Measurements from ENCODE around the gene HCN2. TPM values are rescaled to one million over a fixed set of nuclear protein-coding genes. Genes with fewer than 3 reads are reported as not detected.
A peak's percentile ranks its signal among the peaks of the same experiment; 100 is the strongest.

The HCN2 gene
- total and polyA plus RNA-seq, 7 donors, result 0.04 to 0.13 (median 0.07) TPM; not detected in 3

DNA sequence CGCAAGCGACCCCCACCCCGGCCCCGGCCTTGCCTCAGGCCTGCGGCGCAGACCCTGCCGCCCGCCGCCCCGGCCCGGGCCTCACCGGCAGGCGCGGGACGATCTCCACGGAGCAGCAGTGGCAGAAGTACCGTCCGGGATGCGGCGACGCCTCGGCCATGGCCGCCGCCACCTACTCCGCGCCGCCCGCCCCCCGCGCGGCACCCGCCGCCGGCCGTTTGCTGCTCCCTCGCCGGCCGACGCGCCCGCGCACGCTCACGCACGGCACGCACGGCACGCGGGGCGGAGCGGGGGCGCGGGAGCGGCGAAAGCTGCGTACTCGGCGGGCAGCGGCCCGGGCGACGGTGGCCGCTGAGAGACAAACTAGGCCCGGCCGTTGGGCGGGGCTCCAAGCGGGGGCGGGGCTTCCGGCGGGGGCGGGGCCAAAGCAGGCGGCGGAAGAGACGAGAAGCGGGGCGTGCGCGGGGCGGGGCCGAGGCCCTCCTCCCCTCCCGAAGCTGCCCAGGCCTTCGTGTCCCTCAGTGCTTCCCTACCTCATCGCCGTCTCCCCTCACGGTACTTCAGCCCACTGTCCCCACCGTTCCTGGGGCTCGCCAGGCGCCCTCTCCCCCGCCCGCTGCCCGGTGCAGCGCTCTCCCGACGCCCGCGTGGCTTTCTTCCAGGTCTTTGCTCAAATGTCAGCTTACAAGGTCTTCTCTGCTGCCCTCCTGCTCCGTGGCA, 73.4 kb downstream of the HCN2 start, which contains the start of gene RNF126:
TSS of gene RNF126 (minus strand) at position 253 of the 720 bp plus-strand sequence. CDS start at position 160, 93 bp downstream.
- TF ChIP-seq CTCF (IDR thresholded peaks at IDR 0.05), result no peak
- Histone ChIP-seq H3K27me3 (ENCODE audit: insufficient read depth in 3 of 3, low read length in 2 of 3) (no peaks in the 10 kb centered on the region), H3K4me3 (peak within 1 kb of the TSS; percentile 100), H3K27ac (peak within 1 kb of the TSS; percentile 91), H3K4me1 (peaks cover 51% of the 10 kb centered on the region), H3K9me3 (no peaks in the 10 kb centered on the region), H3K36me3 (ENCODE audit: insufficient read depth in 1 of 2, low read depth in 1 of 2) (no peaks in the 10 kb centered on the region)
- intact Hi-C loops (cut with DNase I), result no loop called here
- ATAC-seq (peak; percentile 85 to 89 (median 88)), DNase-seq (peak; percentile 96)
- 0 to 1% (median 0%) methylated on average over 47 to 97 of the region's 97 CpGs for WGBS, 3 donors

DNA sequence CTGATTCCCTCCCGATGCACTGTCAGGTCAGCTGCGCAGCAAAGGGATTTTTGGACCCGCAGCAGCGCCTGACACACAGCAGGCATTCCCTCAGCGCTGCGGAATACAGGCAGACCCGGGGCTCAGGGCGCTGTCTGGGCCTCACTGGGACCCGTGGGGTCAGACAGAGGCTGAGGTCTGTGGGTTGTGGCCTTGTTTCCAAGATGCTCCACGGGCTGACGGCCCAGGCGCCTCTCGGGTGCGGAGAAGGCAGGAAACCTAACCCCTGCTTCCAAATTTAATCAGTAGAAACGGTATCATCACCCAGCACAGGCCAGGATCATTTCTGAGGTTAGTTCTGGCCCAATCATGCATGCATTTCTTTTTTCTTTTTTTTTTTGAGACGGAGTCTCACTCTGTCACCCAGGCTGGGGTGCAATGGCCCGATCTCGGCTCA, 74.0 kb downstream of the HCN2 start:
- intact Hi-C loops (cut with DNase I), result loop anchor here in 1 of 2 donors (2.0 kb wide), 1 partner anchor 71 kb away; no protein-coding TSS in a partner anchor
- Histone ChIP-seq H3K36me3 (ENCODE audit: insufficient read depth in 1 of 2, low read depth in 1 of 2) (no peaks in the 10 kb centered on the region), H3K27ac (peak overlapping the region; percentile 89), H3K4me3 (peak overlapping the region; percentile 100), H3K4me1 (peaks cover 45% of the 10 kb centered on the region), H3K9me3 (no peaks in the 10 kb centered on the region), H3K27me3 (ENCODE audit: insufficient read depth in 3 of 3, low read length in 2 of 3) (no peaks in the 10 kb centered on the region)
- WGBS, 3 donors, result 28 to 31% (median 28%) methylated on average over 18 of the region's 18 CpGs
- no peak for TF ChIP-seq CTCF (IDR thresholded peaks at IDR 0.05)
- peak in 2 of 4 donors; percentile 30 to 39 for ATAC-seq
- no peak for DNase-seq

DNA sequence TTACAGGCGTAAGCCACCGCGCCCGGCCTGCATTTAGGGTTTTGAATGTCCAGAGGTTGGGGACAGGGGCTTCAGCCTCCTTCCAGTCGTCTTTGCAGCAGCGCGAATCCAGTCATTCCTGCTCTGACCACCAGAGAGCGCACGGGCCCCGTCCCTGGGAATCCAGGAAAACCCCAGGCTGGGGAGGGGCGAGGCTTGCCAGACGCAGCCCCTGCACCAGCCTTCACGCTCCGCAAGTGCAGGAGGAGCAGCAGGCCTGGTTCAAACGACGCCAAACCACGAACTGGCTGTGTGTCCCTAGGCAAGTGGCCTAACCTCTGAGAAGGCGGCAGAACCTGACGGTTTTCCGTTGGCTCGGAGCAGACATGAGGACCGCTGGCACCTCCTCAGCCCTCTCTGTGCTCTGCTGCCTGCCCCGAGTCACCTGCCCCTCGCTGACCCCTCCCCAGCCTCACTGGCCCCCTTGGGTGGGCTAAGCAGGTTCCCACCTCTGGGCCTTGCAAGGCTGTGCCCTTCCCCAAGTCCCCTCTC, 75.3 kb downstream of the HCN2 start:
- Histone ChIP-seq H3K4me1 (peaks cover 32% of the 10 kb centered on the region), H3K9me3 (no peaks in the 10 kb centered on the region), H3K27ac (no peak overlapping the region), H3K36me3 (ENCODE audit: insufficient read depth in 1 of 2, low read depth in 1 of 2) (no peaks in the 10 kb centered on the region), H3K27me3 (ENCODE audit: insufficient read depth in 3 of 3, low read length in 2 of 3) (no peaks in the 10 kb centered on the region), H3K4me3 (peak overlapping the region; percentile 44)
- ATAC-seq (peak; percentile 23 to 68 (median 40)), DNase-seq (peak; percentile 82 to 88)
- peak; percentile 90 for TF ChIP-seq CTCF (IDR thresholded peaks at IDR 0.05)
- intact Hi-C loops (cut with DNase I), result loop anchor here (1.0 to 2.0 kb wide), 2 partner anchors 69 to 70 kb away; no protein-coding TSS in a partner anchor
- 5 to 9% (median 7%) methylated on average over 22 to 24 of the region's 24 CpGs for WGBS, 3 donors

Other genes with a start within 250 kb of the HCN2 start
- 10 to 100 TPM; 19.1 to 22.2 (median 20.2) TPM for gene MIER2, start 245.1 kb upstream of the HCN2 start, total RNA-seq
- 10 to 100 TPM; 13.3 to 18.9 (median 15.8) TPM for gene MIER2, start 245.1 kb upstream of the HCN2 start, polyA plus RNA-seq
- gene C2CD4C, start 180.7 kb upstream of the HCN2 start, total RNA-seq, result 1 to 10 TPM in 3 of 4 donors, under 1 TPM in 1; 0.67 to 1.3 (median 1.1) TPM
- under 1 TPM; 0.47 to 0.97 (median 0.73) TPM for gene C2CD4C, start 180.7 kb upstream of the HCN2 start, polyA plus RNA-seq
- gene SHC2, start 128.8 kb upstream of the HCN2 start, total RNA-seq, result 1 to 10 TPM; 4.5 to 9.7 (median 5.4) TPM
- 1 to 10 TPM; 2.2 to 2.8 (median 2.2) TPM for gene SHC2, start 128.8 kb upstream of the HCN2 start, polyA plus RNA-seq
- gene MADCAM1, start 93.4 kb upstream of the HCN2 start, total RNA-seq, result under 1 TPM; 0.26 to 0.40 (median 0.35) TPM
- 1 to 10 TPM in 1 of 3 donors, under 1 TPM in 2; 0.08 to 1.8 (median 0.33) TPM for gene MADCAM1, start 93.4 kb upstream of the HCN2 start, polyA plus RNA-seq
- gene TPGS1, start 82.4 kb upstream of the HCN2 start, total RNA-seq, result 10 to 100 TPM in 2 of 4 donors, 1 to 10 TPM in 2; 8.9 to 16.3 (median 10.2) TPM
- gene TPGS1, start 82.4 kb upstream of the HCN2 start, polyA plus RNA-seq, result 10 to 100 TPM in 2 of 3 donors, 1 to 10 TPM in 1; 9.8 to 16.6 (median 12.6) TPM
- gene CDC34, start 58.1 kb upstream of the HCN2 start, total RNA-seq, result 100 to 1,000 TPM in 1 of 4 donors, 10 to 100 TPM in 3; 72.6 to 107 (median 83.0) TPM
- gene CDC34, start 58.1 kb upstream of the HCN2 start, polyA plus RNA-seq, result 100 to 1,000 TPM; 113 to 160 (median 123) TPM
- not detected for gene GZMM, start 45.8 kb upstream of the HCN2 start, total RNA-seq
- under 1 TPM; 0.11 to 0.23 (median 0.14) TPM for gene GZMM, start 45.8 kb upstream of the HCN2 start, polyA plus RNA-seq
- gene BSG, start 17.3 kb upstream of the HCN2 start, total RNA-seq, result 100 to 1,000 TPM; 172 to 381 (median 300) TPM
- 100 to 1,000 TPM; 202 to 308 (median 299) TPM for gene BSG, start 17.3 kb upstream of the HCN2 start, polyA plus RNA-seq
- 10 to 100 TPM; 66.1 to 99.8 (median 81.4) TPM for gene POLRMT, start 43.7 kb downstream of the HCN2 start, total RNA-seq
- gene POLRMT, start 43.7 kb downstream of the HCN2 start, polyA plus RNA-seq, result 10 to 100 TPM; 61.7 to 79.6 (median 66.5) TPM
- gene FGF22, start 50.0 kb downstream of the HCN2 start, total RNA-seq, result under 1 TPM in 2 of 4 donors, not detected in 2; 0.15 to 0.26 TPM
- gene FGF22, start 50.0 kb downstream of the HCN2 start, polyA plus RNA-seq, result under 1 TPM; 0.14 to 0.42 (median 0.16) TPM
- gene RNF126, start 73.3 kb downstream of the HCN2 start, total RNA-seq, result 10 to 100 TPM; 25.2 to 62.9 (median 50.4) TPM
- gene RNF126, start 73.3 kb downstream of the HCN2 start, polyA plus RNA-seq, result 10 to 100 TPM; 48.8 to 72.1 (median 63.3) TPM
- 10 to 100 TPM in 2 of 4 donors, 1 to 10 TPM in 2; 5.4 to 11.5 (median 8.5) TPM for gene FSTL3, start 86.5 kb downstream of the HCN2 start, total RNA-seq
- 10 to 100 TPM in 1 of 3 donors, 1 to 10 TPM in 2; 4.3 to 30.3 (median 6.1) TPM for gene FSTL3, start 86.5 kb downstream of the HCN2 start, polyA plus RNA-seq
- under 1 TPM in 1 of 4 donors, not detected in 3; 0.25 TPM for gene PRSS57, start 105.6 kb downstream of the HCN2 start, total RNA-seq
- gene PRSS57, start 105.6 kb downstream of the HCN2 start, polyA plus RNA-seq, result under 1 TPM in 1 of 3 donors, not detected in 2; 0.05 TPM
- gene PALM, start 119.1 kb downstream of the HCN2 start, total RNA-seq, result 10 to 100 TPM in 2 of 4 donors, 1 to 10 TPM in 2; 9.3 to 17.9 (median 10.9) TPM
- 1 to 10 TPM; 4.9 to 9.6 (median 6.8) TPM for gene PALM, start 119.1 kb downstream of the HCN2 start, polyA plus RNA-seq
- gene MISP, start 161.2 kb downstream of the HCN2 start, total RNA-seq, result under 1 TPM in 1 of 4 donors, not detected in 3; 0.08 TPM
- gene MISP, start 161.2 kb downstream of the HCN2 start, polyA plus RNA-seq, result under 1 TPM in 2 of 3 donors, not detected in 1; 0.09 to 0.13 TPM
- gene PTBP1, start 207.6 kb downstream of the HCN2 start, total RNA-seq, result 10 to 100 TPM; 36.5 to 69.4 (median 60.8) TPM
- 10 to 100 TPM; 24.2 to 36.3 (median 25.1) TPM for gene PTBP1, start 207.6 kb downstream of the HCN2 start, polyA plus RNA-seq
- not detected for gene PLPPR3, start 232.1 kb downstream of the HCN2 start, total RNA-seq
- gene PLPPR3, start 232.1 kb downstream of the HCN2 start, polyA plus RNA-seq, result not detected
- under 1 TPM in 1 of 4 donors, not detected in 3; 0.69 TPM for gene AZU1, start 238.0 kb downstream of the HCN2 start, total RNA-seq
- gene AZU1, start 238.0 kb downstream of the HCN2 start, polyA plus RNA-seq, result not detected